CD8-positive, alpha-beta memory T cell (primary cell): Measurements from ENCODE around the gene CC2D2B. TPM values are rescaled to one million over a fixed set of nuclear protein-coding genes. Genes with fewer than 3 reads are reported as not detected.
"Not testable (repeated sequence)": the region's sequence is repeated elsewhere in the genome, so short reads cannot be mapped to it uniquely, and the experiment has no call there.

Experiments used
- CTCF ChIA-PET: fragments of 350-600 bp; sonication (Branson Sonifier 250); formaldehyde crosslinking; loops from one replicate; lab custom pipeline; 2021; ENCODE audit warnings: antibody characterized with exemption; lab: Charles Lee
- POLR2A ChIA-PET: fragments of 350-600 bp; sonication (Branson Sonifier 250); formaldehyde crosslinking; loops from one replicate; lab custom pipeline; 2021; ENCODE audit warnings: antibody characterized with exemption; lab: Charles Lee
- DNase-seq, 5 donors: peaks; one replicate each; pipeline versions ENCODE4 v3.0.0 to v3.0.0-alpha.2; 2020 to 2022; ENCODE audit warnings: mixed read lengths in 1 of 5
- H3K27ac ChIP-seq: one replicate; pipeline ENCODE4 v1.7.0; 2013; ENCODE audit warnings: low read depth, mild to moderate bottlenecking, low read length, moderate library complexity
- H3K27me3 ChIP-seq: 2 replicates; pipeline ENCODE4 v1.7.0; 2013; ENCODE audit warnings: low read length, mild to moderate bottlenecking; ENCODE audit not compliant: insufficient read depth, poor library complexity, severe bottlenecking
- H3K36me3 ChIP-seq: 2 replicates; pipeline ENCODE4 v1.7.0; 2013; ENCODE audit warnings: mild to moderate bottlenecking, low read length, moderate library complexity; ENCODE audit not compliant: insufficient read depth
- H3K4me1 ChIP-seq: 2 replicates; pipeline ENCODE4 v1.7.0; 2013; ENCODE audit warnings: mild to moderate bottlenecking, low read length, moderate library complexity; ENCODE audit not compliant: insufficient read depth
- H3K4me3 ChIP-seq: 2 replicates; pipeline ENCODE4 v1.7.0; 2013; ENCODE audit warnings: mild to moderate bottlenecking, low read length
- H3K9me3 ChIP-seq: 2 replicates; pipeline ENCODE4 v1.7.0; 2013; ENCODE audit warnings: mild to moderate bottlenecking, low read length
- H3K27ac Mint-ChIP-seq, 8 donors: one replicate each; pipeline ENCODE4 v1.8.0; 2020 to 2021; ENCODE audit warnings: mixed read lengths in 8 of 8, mild to moderate bottlenecking in 6 of 8, inconsistent platforms in 3 of 8, moderate library complexity in 3 of 8
- H3K27me3 Mint-ChIP-seq, 2 donors: one replicate each; pipeline ENCODE4 v1.8.0; 2020 to 2021; ENCODE audit warnings: mixed read lengths in 2 of 2, mild to moderate bottlenecking in 1 of 2, moderate library complexity in 1 of 2
- H3K36me3 Mint-ChIP-seq, 3 donors: one replicate each; pipeline ENCODE4 v1.8.0; 2020 to 2021; ENCODE audit warnings: mixed read lengths in 3 of 3, inconsistent platforms in 1 of 3, mild to moderate bottlenecking in 1 of 3
- H3K4me1 Mint-ChIP-seq, 3 donors: one replicate each; pipeline ENCODE4 v1.8.0; 2020 to 2021; ENCODE audit warnings: mixed read lengths in 3 of 3, inconsistent platforms in 1 of 3, mild to moderate bottlenecking in 1 of 3
- H3K4me3 Mint-ChIP-seq, 7 donors: one replicate each; pipeline ENCODE4 v1.8.0; 2020 to 2021; ENCODE audit warnings: mixed read lengths in 7 of 7, mild to moderate bottlenecking in 6 of 7, moderate library complexity in 4 of 7, inconsistent platforms in 2 of 7
- H3K9me3 Mint-ChIP-seq, 5 donors: one replicate each; pipeline ENCODE4 v1.8.0; 2020 to 2022; ENCODE audit warnings: mixed read lengths in 5 of 5, mild to moderate bottlenecking in 3 of 5, moderate library complexity in 2 of 5, inconsistent platforms in 1 of 5
- polyA plus RNA-seq: library from polyadenylated mRNA; unstranded; fragments of 300-500 nt; fragmentation: Illumina TruSeq; gene quantifications from one replicate; pipeline ENCODE4 v1.2.3, GENCODE V29; 2021
- total RNA-seq, 2 experiments: library from RNA; stranded (reverse); gene quantifications; one replicate each; pipeline ENCODE4 v1.2.3, GENCODE V29; 2021

Gene CC2D2B
- total and polyA plus RNA-seq, 3 experiments from 2014 or later: not detected

GRCh38 chr10:95964756-95965155, 57.0 kb downstream of the CC2D2B start:
- Mint-ChIP-seq H3K9me3 (peaks cover 2 to 8% (median 6%) of the 10 kb centered on the region in 5 donors), H3K4me1 (peaks cover 12 to 20% (median 17%) of the 10 kb centered on the region in 3 donors), H3K36me3 (peaks cover 0 to 7% (median 3%) of the 10 kb centered on the region in 3 donors), H3K27ac (no peak overlapping the region), H3K27me3 (peaks cover 0 to 3% of the 10 kb centered on the region in 2 donors), H3K4me3 (no peak overlapping the region)
- H3K27ac ChIP-seq: no peak overlapping the region
- no peak for DNase-seq
- H3K36me3 ChIP-seq: no peaks in the 10 kb centered on the region
- peaks cover 19% of the 10 kb centered on the region for H3K4me1 ChIP-seq
- H3K27me3 ChIP-seq: no peaks in the 10 kb centered on the region
- H3K4me3 ChIP-seq: no peak overlapping the region
- H3K9me3 ChIP-seq: no peaks in the 10 kb centered on the region
- POLR2A ChIA-PET: no interaction called here
- CTCF ChIA-PET: no interaction called here

- Mint-ChIP-seq H3K4me3 (no peak overlapping the region), H3K36me3 (no peaks in the 10 kb centered on the region), H3K27me3 (peaks cover 3 to 4% of the 10 kb centered on the region in 2 donors), H3K9me3 (no peaks in the 10 kb centered on the region), H3K4me1 (no peaks in the 10 kb centered on the region), H3K27ac (no peak overlapping the region)
- Histone ChIP-seq H3K27ac (no peak overlapping the region), H3K27me3 (no peaks in the 10 kb centered on the region), H3K9me3 (no peaks in the 10 kb centered on the region), H3K36me3 (no peaks in the 10 kb centered on the region), H3K4me3 (no peak overlapping the region), H3K4me1 (no peaks in the 10 kb centered on the region)
- no peak for DNase-seq
- POLR2A ChIA-PET: no interaction called here
- CTCF ChIA-PET: no interaction called here
These were observed 68.8 kb downstream of the CC2D2B start for GRCh38 chr10:95976362-95977229.

GRCh38 chr10:95982200-95982599, 74.4 kb downstream of the CC2D2B start:
- Histone ChIP-seq H3K36me3 (no peaks in the 10 kb centered on the region), H3K9me3 (no peaks in the 10 kb centered on the region), H3K27ac (no peak overlapping the region), H3K4me3 (no peak overlapping the region), H3K4me1 (no peaks in the 10 kb centered on the region), H3K27me3 (no peaks in the 10 kb centered on the region)
- Mint-ChIP-seq H3K36me3 (no peaks in the 10 kb centered on the region), H3K27me3 (peaks cover 0 to 1% of the 10 kb centered on the region in 2 donors), H3K27ac (no peak overlapping the region), H3K4me1 (no peaks in the 10 kb centered on the region), H3K9me3 (no peaks in the 10 kb centered on the region), H3K4me3 (no peak overlapping the region)
- no peak for DNase-seq
- ChIA-PET CTCF (no interaction called here), POLR2A (no interaction called here)

- Mint-ChIP-seq H3K36me3 (no peaks in the 10 kb centered on the region), H3K4me1 (no peaks in the 10 kb centered on the region), H3K27ac (no peak overlapping the region), H3K4me3 (no peak overlapping the region), H3K9me3 (no peaks in the 10 kb centered on the region), H3K27me3 (peaks cover 0 to 5% of the 10 kb centered on the region in 2 donors)
- H3K36me3 ChIP-seq: no peaks in the 10 kb centered on the region
- POLR2A ChIA-PET: no interaction called here
- H3K27me3 ChIP-seq: peaks cover 3% of the 10 kb centered on the region
- no peak overlapping the region for H3K27ac ChIP-seq
- H3K4me3 ChIP-seq: no peak overlapping the region
- no peaks in the 10 kb centered on the region for H3K4me1 ChIP-seq
- no peaks in the 10 kb centered on the region for H3K9me3 ChIP-seq
- no peak for DNase-seq
- CTCF ChIA-PET: no interaction called here
These were observed 80.1 kb downstream of the CC2D2B start for GRCh38 chr10:95987685-95988426.

- DNase-seq: no peak
- H3K27ac Mint-ChIP-seq: no peak overlapping the region
- H3K27me3 Mint-ChIP-seq: peaks cover 0 to 5% of the 10 kb centered on the region in 2 donors
- POLR2A ChIA-PET: no interaction called here
- Histone ChIP-seq H3K9me3 (no peaks in the 10 kb centered on the region), H3K4me1 (no peaks in the 10 kb centered on the region), H3K36me3 (no peaks in the 10 kb centered on the region), H3K4me3 (no peak overlapping the region), H3K27ac (no peak overlapping the region), H3K27me3 (peaks cover 3% of the 10 kb centered on the region)
- H3K4me3 Mint-ChIP-seq: no peak overlapping the region
- H3K36me3 Mint-ChIP-seq: no peaks in the 10 kb centered on the region
- H3K4me1 Mint-ChIP-seq: no peaks in the 10 kb centered on the region
- no peaks in the 10 kb centered on the region for H3K9me3 Mint-ChIP-seq
- CTCF ChIA-PET: no interaction called here
These were observed 80.9 kb downstream of the CC2D2B start for GRCh38 chr10:95988702-95989101.

- H3K9me3 Mint-ChIP-seq, H3K27ac ChIP-seq, H3K4me1 Mint-ChIP-seq, H3K4me3 Mint-ChIP-seq, H3K27ac Mint-ChIP-seq, H3K4me1 ChIP-seq, H3K36me3 Mint-ChIP-seq, H3K27me3 Mint-ChIP-seq, H3K4me3 ChIP-seq, H3K27me3 ChIP-seq, H3K9me3 ChIP-seq, CTCF ChIA-PET, H3K36me3 ChIP-seq, DNase-seq, POLR2A ChIA-PET: not testable (repeated sequence)
These were observed 86.6 kb downstream of the CC2D2B start for GRCh38 chr10:95994376-95994775.

GRCh38 chr10:95998255-95998784, 90.5 kb downstream of the CC2D2B start:
- Mint-ChIP-seq H3K36me3 (no peaks in the 10 kb centered on the region), H3K9me3 (no peaks in the 10 kb centered on the region), H3K27me3 (peaks cover 0 to 1% of the 10 kb centered on the region in 2 donors), H3K4me3 (no peak overlapping the region), H3K27ac (no peak overlapping the region), H3K4me1 (no peaks in the 10 kb centered on the region)
- Histone ChIP-seq H3K4me1 (no peaks in the 10 kb centered on the region), H3K27me3 (no peaks in the 10 kb centered on the region), H3K27ac (no peak overlapping the region), H3K36me3 (no peaks in the 10 kb centered on the region), H3K4me3 (no peak overlapping the region), H3K9me3 (no peaks in the 10 kb centered on the region)
- DNase-seq: no peak
- ChIA-PET POLR2A (no interaction called here), CTCF (interaction anchor here (0.9 kb wide), 1 partner anchor 9 kb away, joined by 3 read pairs; no protein-coding TSS in a partner anchor)

GRCh38 chr10:96013956-96014355, 106.2 kb downstream of the CC2D2B start:
- no peak for DNase-seq
- H3K27ac ChIP-seq: no peak overlapping the region
- no peaks in the 10 kb centered on the region for H3K9me3 Mint-ChIP-seq
- no peaks in the 10 kb centered on the region for H3K9me3 ChIP-seq
- no peak overlapping the region for H3K27ac Mint-ChIP-seq
- ChIA-PET CTCF (no interaction called here), POLR2A (no interaction called here)
- peaks cover 0 to 4% (median 0%) of the 10 kb centered on the region in 3 donors for H3K4me1 Mint-ChIP-seq
- H3K27me3 ChIP-seq: no peaks in the 10 kb centered on the region
- H3K4me3 Mint-ChIP-seq: no peak overlapping the region
- no peaks in the 10 kb centered on the region for H3K36me3 ChIP-seq
- H3K4me1 ChIP-seq: no peaks in the 10 kb centered on the region
- no peaks in the 10 kb centered on the region for H3K36me3 Mint-ChIP-seq
- H3K4me3 ChIP-seq: no peak overlapping the region
- H3K27me3 Mint-ChIP-seq: peaks cover 5 to 10% of the 10 kb centered on the region in 2 donors
